HG02623 (cell line): Measurements from ENCODE around the gene NDUFV2.
"Not testable (repeated sequence)": the region's sequence is repeated elsewhere in the genome, so short reads cannot be mapped to it uniquely, and the experiment has no call there.

Source experiments
- ATAC-seq: cut with Tn5 transposase; IDR thresholded peaks from one replicate; pipeline ENCODE4 v1.9.1; 2021; ENCODE audit warnings: moderate library complexity; ENCODE audit not compliant: unreplicated experiment

The NDUFV2 gene

DNA sequence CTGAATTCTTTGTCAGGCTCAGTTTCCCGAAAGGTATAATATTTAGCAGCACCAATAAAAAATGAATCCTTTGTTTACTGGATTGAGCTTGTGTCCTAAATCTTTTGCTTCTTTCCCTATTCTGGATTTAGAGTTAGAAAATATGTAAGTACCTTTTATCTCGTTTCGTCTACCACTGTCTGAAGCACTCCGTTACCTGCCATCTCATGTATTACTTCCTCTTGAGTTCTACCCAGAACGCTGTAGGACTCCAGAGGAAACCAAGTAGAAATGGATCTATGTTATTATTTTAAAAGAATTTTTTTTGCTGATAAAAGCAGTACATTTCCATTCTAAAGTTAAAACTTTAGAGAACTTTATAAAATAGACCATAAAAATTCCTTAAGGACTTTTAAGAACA lies 47.6 kb downstream of the NDUFV2 start:
- ATAC-seq = no peak

DNA sequence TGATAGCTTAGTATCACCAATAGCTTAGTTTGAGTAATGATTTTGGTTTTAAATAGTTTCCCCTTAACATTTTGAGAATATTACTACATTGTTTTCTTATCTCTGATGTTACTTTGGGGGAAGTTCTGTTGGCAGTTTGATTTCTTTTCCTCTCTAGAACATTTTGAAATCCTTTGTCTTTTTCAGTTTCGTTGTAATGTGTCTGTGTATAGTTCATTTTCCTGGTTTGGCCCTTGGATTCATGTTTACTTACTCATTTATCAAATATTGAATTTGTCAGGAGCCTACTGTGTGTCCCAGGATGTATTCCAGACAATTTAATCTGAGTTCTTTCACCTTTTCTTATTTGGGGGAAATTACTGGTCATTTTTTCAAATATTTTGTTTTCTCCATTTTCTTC lies 50.8 kb downstream of the NDUFV2 start:
- no peak for ATAC-seq

DNA sequence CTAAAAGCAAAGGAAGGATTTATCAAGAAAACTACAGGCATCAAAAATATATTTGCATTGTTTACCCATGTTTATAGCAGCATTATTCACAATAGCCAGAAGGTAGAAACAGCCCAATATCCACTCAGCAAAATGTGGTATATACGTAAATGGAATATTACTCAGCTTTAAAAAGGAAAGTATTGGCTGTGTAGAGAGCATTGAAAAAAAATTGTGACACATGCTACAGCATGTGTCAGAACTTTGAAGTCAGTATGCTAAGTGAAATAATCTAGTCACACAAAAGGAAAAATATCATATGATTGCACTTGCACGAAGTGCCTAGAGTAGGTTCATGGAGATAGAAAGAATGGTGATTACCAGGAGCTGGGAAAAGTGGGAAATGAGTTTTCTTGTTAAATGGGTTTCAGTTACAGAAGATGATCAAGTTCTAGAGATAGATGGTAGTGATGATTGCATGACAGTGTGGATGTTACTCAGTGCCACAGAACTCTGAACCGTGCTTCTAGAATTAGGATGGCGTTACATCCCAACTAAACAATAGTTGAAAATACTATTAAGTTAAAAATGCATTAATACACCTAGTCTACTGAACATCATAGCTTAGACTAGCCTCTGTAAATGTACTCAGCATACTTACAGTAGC lies 54.2 kb downstream of the NDUFV2 start:
- no peak for ATAC-seq

DNA sequence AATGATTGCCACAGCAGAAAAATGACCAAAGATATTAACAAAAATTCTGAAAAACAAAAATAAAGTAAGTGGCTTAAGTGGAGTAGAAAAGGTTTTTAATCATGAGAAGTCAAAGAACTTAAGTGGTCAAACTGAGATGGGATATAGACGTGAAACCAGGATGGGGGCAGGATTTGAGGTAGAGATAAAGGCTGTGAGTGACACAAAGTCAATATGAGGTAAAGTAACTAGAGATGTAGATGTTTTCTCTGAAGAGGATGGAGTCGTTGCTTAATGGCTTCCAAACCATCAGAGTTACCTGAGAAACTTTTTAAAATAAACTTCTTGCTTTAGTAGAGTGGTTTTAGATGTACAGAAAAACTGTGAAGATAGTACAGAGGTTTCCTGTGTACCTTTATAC lies 55.3 kb downstream of the NDUFV2 start:
- no peak for ATAC-seq

DNA sequence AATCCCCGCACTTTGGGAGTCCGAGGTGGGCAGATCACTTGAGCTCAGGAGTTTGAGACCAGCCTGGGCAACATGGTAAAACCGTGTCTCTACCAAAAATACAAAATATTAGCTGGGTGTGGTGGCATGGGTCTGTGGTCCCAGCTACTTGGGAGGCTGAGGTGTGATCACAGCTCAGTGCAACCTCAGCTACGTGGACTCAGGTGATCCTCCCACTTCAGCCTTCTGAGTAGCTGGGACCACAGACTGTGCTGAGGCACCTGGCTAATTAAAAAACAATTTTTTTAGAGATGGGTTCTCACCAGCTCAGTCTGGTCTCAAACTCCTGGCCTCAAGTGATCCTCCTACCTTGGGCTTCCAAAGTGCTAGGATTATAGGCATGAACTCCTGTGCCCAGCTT lies 57.5 kb downstream of the NDUFV2 start:
- no peak for ATAC-seq

DNA sequence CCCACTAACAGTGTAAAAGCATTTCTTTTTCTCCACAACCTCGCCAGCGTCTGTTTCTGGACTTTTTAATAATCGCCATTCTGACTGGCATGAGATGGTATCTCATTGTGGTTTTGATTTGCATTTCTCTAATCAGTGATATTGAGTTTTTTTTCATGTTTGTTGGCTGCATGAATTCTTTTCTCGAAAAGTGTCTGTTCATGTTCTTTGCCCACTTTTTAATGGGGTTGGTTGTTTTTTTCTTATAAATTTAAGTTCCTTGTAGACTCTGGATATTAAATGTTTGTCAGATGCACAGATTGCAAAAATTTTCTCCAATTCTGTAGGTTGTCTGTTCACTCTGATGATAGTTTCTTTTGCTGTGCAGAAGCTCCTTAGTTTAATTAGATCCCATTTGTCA lies 60.2 kb downstream of the NDUFV2 start:
- not testable (repeated sequence) for ATAC-seq

DNA sequence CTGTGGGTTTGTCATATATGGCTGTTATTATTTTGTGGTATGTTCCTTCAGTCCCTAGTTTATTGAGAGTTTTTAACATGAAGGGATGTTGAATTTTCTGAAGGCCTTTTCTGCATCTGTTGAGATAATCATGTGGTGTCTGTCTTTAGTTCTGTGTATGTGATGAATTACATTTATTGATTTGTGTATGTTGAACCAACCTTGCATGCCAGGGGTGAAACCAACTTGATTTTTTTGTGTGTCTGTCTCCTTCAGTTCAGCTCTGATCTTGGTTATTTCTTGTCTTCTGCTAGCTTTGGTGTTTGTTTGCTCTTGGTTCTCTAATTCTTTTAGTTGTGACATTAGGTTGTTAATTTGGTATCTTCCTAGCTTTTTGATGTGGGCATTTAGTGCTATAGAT lies 61.6 kb downstream of the NDUFV2 start:
- ATAC-seq = not testable (repeated sequence)

DNA sequence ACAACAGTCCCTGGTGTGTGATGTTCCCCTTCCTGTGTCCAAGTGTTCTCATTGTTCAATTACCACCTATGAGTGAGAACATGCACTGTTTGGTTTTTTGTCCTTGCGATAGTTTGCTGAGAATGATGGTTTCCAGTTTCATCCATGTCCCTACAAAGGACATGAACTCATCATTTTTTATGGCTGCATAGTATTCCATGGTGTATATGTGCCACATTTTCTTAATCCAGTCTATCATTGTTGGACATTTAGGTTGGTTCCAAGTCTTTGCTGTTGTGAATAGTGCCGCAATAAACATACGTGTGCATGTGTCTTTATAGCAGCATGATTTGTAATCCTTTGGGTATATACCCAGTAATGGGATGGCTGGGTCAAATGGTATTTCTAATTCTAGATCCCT lies 63.4 kb downstream of the NDUFV2 start:
- ATAC-seq = not testable (repeated sequence)

DNA sequence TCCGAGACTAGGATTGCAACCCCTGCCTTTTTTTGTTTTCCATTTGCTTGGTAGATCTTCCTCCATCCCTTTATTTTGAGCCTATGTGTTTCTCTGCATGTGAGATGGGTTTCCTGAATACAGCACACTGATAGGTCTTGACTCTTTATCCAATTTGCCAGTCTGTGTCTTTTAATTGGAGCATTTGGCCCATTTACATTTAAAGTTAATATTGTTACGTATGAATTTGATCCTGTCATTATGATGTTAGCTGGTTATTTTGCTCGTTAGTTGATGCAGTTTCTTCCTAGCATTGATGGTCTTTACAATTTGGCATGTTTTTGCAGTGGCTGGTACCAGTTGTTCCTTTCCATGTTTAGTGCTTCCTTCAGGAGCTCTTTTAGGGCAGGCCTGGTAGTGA lies 67.0 kb downstream of the NDUFV2 start:
- not testable (repeated sequence) for ATAC-seq

DNA sequence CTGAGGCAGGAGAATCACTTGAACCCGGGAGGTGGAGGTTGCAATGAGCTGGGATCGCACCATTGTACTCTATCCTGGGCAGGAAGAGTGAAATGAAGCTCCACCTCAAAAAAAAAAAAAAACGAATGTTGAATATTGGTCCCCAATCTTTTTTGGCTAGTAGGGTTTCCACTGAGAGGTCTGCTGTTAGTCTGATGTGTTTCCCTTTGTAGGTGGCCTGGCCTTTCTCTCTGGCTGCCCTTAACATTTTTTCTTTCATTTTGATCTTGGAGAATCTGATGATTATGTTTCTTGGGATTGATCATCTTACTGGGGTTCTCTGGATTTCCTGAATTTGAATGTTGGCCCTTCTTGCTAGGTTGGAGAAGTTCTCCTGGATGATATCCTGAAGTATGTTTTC lies 69.4 kb downstream of the NDUFV2 start:
- ATAC-seq = not testable (repeated sequence)

DNA sequence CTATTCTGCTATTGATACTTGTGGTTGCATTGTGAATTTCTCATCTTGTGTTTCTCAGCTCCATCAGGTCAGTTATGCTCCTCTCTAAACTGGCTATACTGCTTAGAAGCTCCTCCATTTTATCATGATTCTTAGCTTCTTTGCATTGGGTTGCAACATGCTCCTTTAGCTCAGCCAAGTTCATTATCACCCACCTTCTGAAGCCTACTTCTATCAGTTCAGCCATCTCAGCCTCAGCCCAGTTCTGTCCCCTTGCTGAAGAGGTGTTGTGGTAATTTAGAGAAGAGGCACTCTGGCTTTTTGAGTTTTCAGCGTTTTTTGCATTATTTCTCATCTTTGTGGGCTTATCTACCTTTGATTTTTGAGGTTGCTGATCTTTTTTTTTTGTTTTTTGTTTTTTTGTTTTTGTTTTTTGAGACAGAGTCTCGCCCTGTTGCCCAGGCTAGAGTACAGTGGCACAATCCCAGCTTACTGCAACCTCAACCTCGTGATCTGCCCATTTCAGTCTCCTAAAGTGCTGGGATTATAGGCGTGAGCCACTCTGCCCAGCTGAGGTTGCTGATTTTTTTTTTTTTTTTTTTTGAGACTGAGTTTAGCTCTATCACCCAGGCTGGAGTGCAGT lies 70.1 kb downstream of the NDUFV2 start:
- no peak for ATAC-seq

DNA sequence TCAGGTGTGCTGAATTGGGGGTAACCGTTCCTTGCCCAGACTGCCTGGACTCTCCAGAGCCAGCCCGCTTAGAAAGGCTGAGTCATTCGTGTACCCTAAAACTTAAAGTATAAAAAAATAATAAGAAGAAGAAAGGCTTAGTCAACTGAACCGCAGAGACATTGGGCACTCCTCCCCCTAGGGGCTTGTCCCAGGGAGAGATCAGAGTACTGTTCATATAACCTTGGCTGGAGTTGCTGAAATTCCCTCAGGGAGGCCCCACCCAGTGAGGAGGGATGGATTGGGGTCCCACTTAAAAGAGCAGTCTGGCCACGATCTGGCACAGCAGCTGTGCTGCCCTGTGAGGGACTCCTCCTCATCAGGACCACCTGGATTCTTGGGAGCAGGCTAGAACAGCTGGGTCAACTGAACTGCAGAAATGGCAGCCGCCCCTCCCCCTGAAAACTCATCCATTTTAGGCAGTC lies 71.3 kb downstream of the NDUFV2 start:
- no peak for ATAC-seq

DNA sequence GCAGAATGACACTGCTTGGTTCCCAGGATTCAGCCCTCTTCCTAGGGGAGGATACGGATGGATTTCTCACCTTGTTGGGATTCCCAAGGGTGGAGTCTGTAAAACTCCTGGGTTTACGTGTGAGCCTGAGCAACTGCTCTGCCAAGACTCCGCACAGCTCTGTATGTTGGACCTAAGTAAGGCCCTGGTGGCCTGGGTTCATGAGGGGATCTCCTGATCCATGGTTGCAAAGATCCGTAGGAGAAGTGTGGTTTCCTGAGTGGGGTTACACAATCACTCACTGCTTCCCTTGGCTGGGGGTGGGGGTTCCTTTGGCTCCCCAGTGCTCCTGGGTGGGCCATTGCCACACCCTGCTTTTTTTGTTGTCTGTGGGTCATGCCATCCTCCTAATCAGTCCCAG lies 71.8 kb downstream of the NDUFV2 start:
- ATAC-seq = no peak

DNA sequence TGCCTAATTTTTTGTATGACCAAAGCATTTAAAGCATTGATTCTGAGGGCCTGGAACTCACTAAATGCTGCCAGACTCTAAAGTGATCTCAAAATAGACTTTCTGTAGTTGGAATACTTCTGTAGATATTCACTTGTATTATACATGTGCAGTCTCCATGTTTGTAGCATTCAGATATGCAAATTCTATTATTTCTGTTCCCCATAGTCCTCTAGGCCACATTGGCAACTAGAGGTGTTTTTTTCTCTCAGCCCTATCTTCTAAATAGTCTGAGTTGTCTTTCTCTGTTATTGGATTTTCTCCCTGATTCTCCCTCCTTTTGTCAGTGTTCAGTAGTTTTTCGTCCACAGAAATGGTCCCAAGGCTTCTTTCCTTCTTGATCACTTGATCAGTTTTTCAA lies 72.6 kb downstream of the NDUFV2 start:
- ATAC-seq = no peak

DNA sequence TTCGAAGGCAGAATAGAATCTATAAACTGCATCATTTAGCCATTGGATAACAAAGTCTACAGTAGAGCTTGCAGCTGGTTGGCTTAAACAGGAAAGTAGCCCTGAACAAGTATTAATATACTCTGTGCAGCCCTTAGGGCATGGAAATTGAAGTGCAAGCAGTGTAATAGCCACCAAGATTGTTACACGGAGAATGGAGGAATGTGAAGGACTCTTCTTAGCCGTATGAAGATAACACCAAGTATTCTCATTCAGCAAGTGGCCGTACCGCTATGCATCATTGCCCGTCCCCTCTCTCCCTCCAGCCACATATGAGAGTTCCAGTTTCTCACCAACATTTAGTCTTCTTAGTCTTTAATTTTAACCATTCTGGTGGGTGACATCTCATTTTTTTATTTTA lies 74.5 kb downstream of the NDUFV2 start:
- no peak for ATAC-seq

DNA sequence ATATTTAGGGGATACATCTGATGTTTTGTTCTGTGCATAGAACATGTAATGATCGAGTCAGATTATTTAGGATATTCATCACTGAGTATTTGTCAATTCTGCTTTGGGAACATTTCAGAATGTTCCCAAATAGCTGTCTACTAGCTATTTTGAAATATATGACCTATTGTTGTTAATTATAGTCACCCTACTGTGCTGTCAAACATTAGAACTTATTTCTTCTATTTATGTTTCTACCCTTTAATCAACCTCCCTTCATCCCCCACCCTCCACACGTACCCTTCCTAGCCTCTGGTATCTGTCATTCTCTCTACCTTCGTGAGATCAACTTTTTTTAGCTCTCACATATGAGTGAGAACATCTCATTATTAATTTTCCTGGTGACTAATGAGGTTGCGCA lies 75.0 kb downstream of the NDUFV2 start:
- ATAC-seq = no peak

DNA sequence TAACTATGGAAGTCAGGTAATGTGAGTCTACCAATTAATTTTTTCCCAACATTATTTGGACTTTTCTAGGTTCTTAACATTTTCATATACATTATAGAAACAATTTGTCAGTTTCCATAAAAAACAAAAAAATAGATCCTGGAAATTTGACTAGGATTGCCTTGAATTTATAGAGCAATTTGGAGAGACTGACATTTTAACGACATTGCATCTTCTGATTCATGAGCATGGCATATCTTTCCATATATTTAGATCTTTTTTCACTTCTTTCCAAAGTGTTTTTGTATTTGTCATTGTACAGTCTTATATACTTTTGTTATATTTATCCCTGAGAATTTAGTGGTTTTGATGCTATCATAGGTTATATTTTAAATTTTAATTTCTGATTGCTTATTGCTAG lies 76.1 kb downstream of the NDUFV2 start:
- ATAC-seq = no peak

DNA sequence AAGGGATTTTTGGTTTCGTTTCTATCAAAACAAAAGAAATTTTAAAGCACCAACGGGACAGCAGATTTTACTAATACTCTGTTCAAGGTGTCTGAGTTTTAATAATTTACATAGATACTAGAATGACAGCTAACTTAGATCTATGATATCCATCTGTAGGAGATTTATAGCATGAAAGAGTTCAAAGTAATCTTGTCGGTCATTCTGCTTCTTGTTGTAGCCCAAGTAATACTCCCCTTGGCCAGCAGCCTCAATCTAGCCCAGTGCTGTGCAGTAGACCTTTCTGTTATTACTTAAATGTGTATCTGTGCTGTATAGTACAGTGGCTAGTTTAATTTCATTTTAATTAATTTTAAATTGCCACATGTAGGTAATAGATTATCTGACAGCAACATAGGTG lies 78.8 kb downstream of the NDUFV2 start:
- no peak for ATAC-seq

DNA sequence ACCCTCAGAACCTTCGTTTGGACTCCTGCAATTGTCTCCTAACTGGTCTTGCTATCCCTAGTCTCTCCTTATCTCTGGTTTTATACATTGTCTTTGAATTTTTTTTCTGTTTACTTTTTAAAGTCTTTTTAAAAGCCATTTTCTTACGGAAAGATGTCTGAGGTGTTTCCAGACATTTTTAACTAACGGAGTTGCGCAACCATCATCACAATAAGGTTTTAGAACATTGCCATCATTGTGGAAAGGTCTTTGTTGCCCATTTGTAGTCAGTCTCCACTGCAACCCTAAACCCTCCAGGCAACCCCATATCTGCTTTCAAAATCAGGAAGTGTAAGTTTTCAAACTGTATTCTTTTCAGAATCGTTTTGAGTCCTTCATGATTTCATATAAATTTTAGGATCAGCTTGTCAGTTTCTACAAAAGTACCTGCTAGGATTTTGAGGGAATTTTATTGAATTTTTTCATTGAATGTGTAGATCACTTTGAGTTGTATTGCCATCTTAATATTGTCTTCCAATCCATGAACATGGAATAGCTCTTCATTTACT lies 80.4 kb downstream of the NDUFV2 start:
- ATAC-seq = no peak
